SK-N-SH treated with all-trans-retinoic acid at 6 μM for 48 hours (cell line): ENCODE results near the gene CARS1.

Experiments
- ATAC-seq: fragments of 200-7000 bp; cut with Tn5 transposase; 3 replicates; pipeline ENCODE4 v1.9.1; 2020; ENCODE audit warnings: mild to moderate bottlenecking, moderate library complexity
- CREB5 ChIP-seq: fragments of 250-450 bp; sonication (Bioruptor Pico); IDR thresholded peaks from 2 replicates; pipeline ENCODE4 v1.5.1; 2020; ENCODE audit warnings: low read depth, mild to moderate bottlenecking, moderate library complexity
- CSDC2 ChIP-seq: fragments of 250-450 bp; sonication (Bioruptor Pico); IDR thresholded peaks from 2 replicates; pipeline ENCODE4 v1.5.0; 2020; ENCODE audit warnings: mild to moderate bottlenecking, moderate library complexity
- ISL1 ChIP-seq: fragments of 250-450 bp; sonication (Bioruptor Pico); IDR thresholded peaks from 2 replicates; pipeline ENCODE4 v2.1.2; 2022; ENCODE audit warnings: mild to moderate bottlenecking, moderate library complexity
- OSR1 ChIP-seq: fragments of 250-450 bp; sonication (Bioruptor Pico); IDR thresholded peaks from 2 replicates; pipeline ENCODE4 v1.8.0; 2022; ENCODE audit warnings: moderate library complexity, mild to moderate bottlenecking, inconsistent platforms
- PATZ1 ChIP-seq: fragments of 250-450 bp; sonication (Bioruptor Pico); IDR thresholded peaks from 2 replicates; pipeline ENCODE4 v1.8.0; 2020; ENCODE audit warnings: mild to moderate bottlenecking, moderate library complexity, borderline replicate concordance
- PPARA ChIP-seq: fragments of 250-450 bp; sonication (Bioruptor Pico); IDR thresholded peaks from 2 replicates; pipeline ENCODE4 v1.5.0; 2020; ENCODE audit warnings: mild to moderate bottlenecking, borderline replicate concordance
- RARB ChIP-seq: fragments of 250-450 bp; sonication (Bioruptor Pico); IDR thresholded peaks from 2 replicates; pipeline ENCODE4 v1.8.0; 2021; ENCODE audit warnings: mild to moderate bottlenecking, moderate library complexity
- SNAI2 ChIP-seq: fragments of 250-450 bp; sonication (Bioruptor Pico); IDR thresholded peaks from 2 replicates; pipeline ENCODE4 v1.5.0; 2020; ENCODE audit warnings: mild to moderate bottlenecking, moderate library complexity
- TOX ChIP-seq: fragments of 250-450 bp; sonication (Bioruptor Pico); IDR thresholded peaks from 2 replicates; pipeline ENCODE4 v1.8.0; 2021; ENCODE audit warnings: mild to moderate bottlenecking, moderate library complexity, borderline replicate concordance
- ZC3H10 ChIP-seq: fragments of 250-450 bp; sonication (Bioruptor Pico); IDR thresholded peaks from 2 replicates; pipeline ENCODE4 v1.5.1; 2021; ENCODE audit warnings: mild to moderate bottlenecking, moderate library complexity
- ZNF70 ChIP-seq: fragments of 450-650 bp; formaldehyde crosslinking; IDR thresholded peaks from 2 replicates; pipeline ENCODE4 v1.5.0; 2020; ENCODE audit warnings: mild to moderate bottlenecking, moderate library complexity
- ZNF8 ChIP-seq: fragments of 450-650 bp; formaldehyde crosslinking; IDR thresholded peaks from 2 replicates; pipeline ENCODE4 v1.5.0; 2020; ENCODE audit warnings: mild to moderate bottlenecking, moderate library complexity
- TF ChIP-seq, protein P1 (sequence below): fragments of 250-450 bp; sonication (Bioruptor Pico); IDR thresholded peaks from 2 replicates; pipeline ENCODE4 v1.8.0; 2021; ENCODE audit warnings: low read depth, mild to moderate bottlenecking, moderate library complexity, borderline replicate concordance
- TF ChIP-seq, protein P2 (sequence below): fragments of 250-450 bp; sonication (Bioruptor Pico); IDR thresholded peaks from 2 replicates; pipeline ENCODE4 v1.5.1; 2021; ENCODE audit warnings: mild to moderate bottlenecking, moderate library complexity
- TF ChIP-seq, protein P3 (sequence below): fragments of 250-450 bp; sonication (Bioruptor Pico); IDR thresholded peaks from 2 replicates; pipeline ENCODE4 v1.5.0; 2020; ENCODE audit warnings: mild to moderate bottlenecking, moderate library complexity

The CARS1 gene

DNA sequence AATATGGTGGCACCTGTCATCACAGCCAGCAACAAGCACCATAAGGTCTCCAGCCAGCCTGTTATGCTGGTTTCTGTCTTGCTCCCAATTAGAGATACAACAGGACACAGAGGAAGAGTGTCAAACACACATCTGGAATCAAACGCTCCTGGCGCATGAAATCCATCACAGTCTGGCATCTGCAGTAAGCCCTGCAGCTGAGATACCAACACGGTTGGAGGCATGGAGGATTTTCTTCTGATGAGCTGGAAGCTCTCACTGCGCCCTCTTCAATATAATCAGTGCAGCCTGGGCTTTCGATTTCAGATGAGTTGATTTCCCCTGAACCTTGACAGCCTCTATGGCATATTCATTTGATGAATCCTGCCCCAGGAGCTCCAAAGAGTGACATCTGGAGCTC is 27.8 kb upstream of the CARS1 start:
- TF ChIP-seq PATZ1, result no peak
- TF ChIP-seq RARB (CRISPR knock-in tag), result no peak
- TF ChIP-seq, protein P1, sequence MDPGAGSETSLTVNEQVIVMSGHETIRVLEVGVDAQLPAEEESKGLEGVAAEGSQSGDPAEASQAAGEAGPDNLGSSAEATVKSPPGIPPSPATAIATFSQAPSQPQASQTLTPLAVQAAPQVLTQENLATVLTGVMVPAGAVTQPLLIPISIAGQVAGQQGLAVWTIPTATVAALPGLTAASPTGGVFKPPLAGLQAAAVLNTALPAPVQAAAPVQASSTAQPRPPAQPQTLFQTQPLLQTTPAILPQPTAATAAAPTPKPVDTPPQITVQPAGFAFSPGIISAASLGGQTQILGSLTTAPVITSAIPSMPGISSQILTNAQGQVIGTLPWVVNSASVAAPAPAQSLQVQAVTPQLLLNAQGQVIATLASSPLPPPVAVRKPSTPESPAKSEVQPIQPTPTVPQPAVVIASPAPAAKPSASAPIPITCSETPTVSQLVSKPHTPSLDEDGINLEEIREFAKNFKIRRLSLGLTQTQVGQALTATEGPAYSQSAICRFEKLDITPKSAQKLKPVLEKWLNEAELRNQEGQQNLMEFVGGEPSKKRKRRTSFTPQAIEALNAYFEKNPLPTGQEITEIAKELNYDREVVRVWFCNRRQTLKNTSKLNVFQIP, result no peak
- TF ChIP-seq, protein P2, sequence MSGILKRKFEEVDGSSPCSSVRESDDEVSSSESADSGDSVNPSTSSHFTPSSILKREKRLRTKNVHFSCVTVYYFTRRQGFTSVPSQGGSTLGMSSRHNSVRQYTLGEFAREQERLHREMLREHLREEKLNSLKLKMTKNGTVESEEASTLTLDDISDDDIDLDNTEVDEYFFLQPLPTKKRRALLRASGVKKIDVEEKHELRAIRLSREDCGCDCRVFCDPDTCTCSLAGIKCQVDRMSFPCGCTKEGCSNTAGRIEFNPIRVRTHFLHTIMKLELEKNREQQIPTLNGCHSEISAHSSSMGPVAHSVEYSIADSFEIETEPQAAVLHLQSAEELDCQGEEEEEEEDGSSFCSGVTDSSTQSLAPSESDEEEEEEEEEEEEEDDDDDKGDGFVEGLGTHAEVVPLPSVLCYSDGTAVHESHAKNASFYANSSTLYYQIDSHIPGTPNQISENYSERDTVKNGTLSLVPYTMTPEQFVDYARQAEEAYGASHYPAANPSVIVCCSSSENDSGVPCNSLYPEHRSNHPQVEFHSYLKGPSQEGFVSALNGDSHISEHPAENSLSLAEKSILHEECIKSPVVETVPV, result no peak
- TF ChIP-seq PPARA, result no peak
- TF ChIP-seq CSDC2 (CRISPR knock-in tag), result no peak
- no peak for TF ChIP-seq OSR1 (CRISPR knock-in tag)
- TF ChIP-seq, protein P3, sequence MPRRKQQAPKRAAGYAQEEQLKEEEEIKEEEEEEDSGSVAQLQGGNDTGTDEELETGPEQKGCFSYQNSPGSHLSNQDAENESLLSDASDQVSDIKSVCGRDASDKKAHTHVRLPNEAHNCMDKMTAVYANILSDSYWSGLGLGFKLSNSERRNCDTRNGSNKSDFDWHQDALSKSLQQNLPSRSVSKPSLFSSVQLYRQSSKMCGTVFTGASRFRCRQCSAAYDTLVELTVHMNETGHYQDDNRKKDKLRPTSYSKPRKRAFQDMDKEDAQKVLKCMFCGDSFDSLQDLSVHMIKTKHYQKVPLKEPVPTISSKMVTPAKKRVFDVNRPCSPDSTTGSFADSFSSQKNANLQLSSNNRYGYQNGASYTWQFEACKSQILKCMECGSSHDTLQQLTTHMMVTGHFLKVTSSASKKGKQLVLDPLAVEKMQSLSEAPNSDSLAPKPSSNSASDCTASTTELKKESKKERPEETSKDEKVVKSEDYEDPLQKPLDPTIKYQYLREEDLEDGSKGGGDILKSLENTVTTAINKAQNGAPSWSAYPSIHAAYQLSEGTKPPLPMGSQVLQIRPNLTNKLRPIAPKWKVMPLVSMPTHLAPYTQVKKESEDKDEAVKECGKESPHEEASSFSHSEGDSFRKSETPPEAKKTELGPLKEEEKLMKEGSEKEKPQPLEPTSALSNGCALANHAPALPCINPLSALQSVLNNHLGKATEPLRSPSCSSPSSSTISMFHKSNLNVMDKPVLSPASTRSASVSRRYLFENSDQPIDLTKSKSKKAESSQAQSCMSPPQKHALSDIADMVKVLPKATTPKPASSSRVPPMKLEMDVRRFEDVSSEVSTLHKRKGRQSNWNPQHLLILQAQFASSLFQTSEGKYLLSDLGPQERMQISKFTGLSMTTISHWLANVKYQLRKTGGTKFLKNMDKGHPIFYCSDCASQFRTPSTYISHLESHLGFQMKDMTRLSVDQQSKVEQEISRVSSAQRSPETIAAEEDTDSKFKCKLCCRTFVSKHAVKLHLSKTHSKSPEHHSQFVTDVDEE (CRISPR knock-in tag), result no peak
- no peak for TF ChIP-seq ZNF8
- TF ChIP-seq ISL1 (CRISPR knock-in tag), result no peak
- no peak for TF ChIP-seq ZC3H10 (CRISPR knock-in tag)
- peak; percentile 32 for ATAC-seq

GRCh38 chr11:3083321-3083720 is 26.1 kb upstream of the CARS1 start:
- no peak for ATAC-seq
- TF ChIP-seq ISL1 (CRISPR knock-in tag) (no peak), TOX (CRISPR knock-in tag) (no peak), SNAI2 (CRISPR knock-in tag) (no peak), PATZ1 (no peak), CREB5 (CRISPR knock-in tag) (no peak), ZNF70 (no peak), ZC3H10 (CRISPR knock-in tag) (no peak), ZNF8 (no peak)
- TF ChIP-seq, protein P3 (CRISPR knock-in tag), result no peak
- TF ChIP-seq, protein P1, result no peak
